ENCODE results near the gene IFRD2.

DNA sequence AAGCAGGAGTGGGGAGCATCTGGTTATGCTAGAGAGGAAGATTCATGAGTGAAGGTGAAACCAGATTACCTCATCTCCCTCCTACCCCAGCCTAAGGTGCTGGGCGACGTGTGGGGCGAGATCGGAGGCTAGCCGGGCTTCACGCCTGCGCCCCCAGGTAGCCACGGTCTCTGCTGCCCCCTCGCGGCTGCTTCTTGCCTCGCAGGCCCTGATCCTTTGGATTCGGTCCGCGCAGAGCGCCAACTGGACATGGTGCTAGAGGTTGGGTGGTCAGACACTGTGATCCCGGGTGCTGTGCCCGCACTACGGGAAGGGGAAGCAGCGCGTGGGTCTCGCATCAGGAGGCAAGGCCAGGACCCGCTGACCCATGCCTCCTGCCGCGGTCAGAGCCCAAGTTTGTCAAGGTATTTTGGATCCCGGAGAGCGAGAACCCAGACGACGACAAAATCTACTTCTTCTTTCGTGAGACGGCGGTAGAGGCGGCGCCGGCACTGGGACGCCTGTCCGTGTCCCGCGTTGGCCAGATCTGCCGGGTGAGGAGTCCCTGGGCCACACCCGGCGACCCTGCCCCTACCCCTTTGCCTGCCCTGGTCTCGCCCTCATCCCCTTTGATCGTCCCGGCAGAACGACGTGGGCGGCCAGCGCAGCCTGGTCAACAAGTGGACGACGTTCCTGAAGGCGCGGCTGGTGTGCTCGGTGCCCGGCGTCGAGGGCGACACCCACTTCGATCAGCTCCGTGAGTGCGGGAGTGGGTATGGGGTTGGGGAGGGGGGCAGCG lies 19.1 kb downstream of the IFRD2 start:
- TF ChIP-seq EZH2 (IDR thresholded peaks at IDR 0.05) (no peak), POLR2AphosphoS5 (IDR thresholded peaks at IDR 0.05; ENCODE audit: borderline replicate concordance, low read depth, low read length) (no peak)
